HFFc6 (cell line): ENCODE results near the gene MYL6. TPM values are rescaled to one million over a fixed set of nuclear protein-coding genes. Genes with fewer than 3 reads are reported as not detected.
A peak's percentile ranks its signal among the peaks of the same experiment; 100 is the strongest.
"Not testable (repeated sequence)": the region's sequence is repeated elsewhere in the genome, so short reads cannot be mapped to it uniquely, and the experiment has no call there.

Experiments
- DNase-seq: peaks from one replicate; pipeline ENCODE4 v3.0.0-alpha.2; 2018
- H3K27ac Mint-ChIP-seq: 2 replicates; pipeline ENCODE4 v1.8.0; 2020; ENCODE audit warnings: mild to moderate bottlenecking, mixed read lengths
- H3K27me3 Mint-ChIP-seq: 2 replicates; pipeline ENCODE4 v1.8.0; 2021; ENCODE audit warnings: mild to moderate bottlenecking, moderate library complexity, mixed read lengths; ENCODE audit not compliant: insufficient read depth
- H3K36me3 Mint-ChIP-seq: 2 replicates; pipeline ENCODE4 v1.8.0; 2021; ENCODE audit warnings: low read depth, mixed read lengths
- H3K4me1 Mint-ChIP-seq: 2 replicates; pipeline ENCODE4 v1.8.0; 2020; ENCODE audit warnings: low read depth, mixed read lengths
- H3K4me3 Mint-ChIP-seq: 2 replicates; pipeline ENCODE4 v1.8.0; 2020; ENCODE audit warnings: mild to moderate bottlenecking, moderate library complexity, mixed read lengths
- H3K9me3 Mint-ChIP-seq: 2 replicates; pipeline ENCODE4 v1.8.0; 2020; ENCODE audit warnings: mild to moderate bottlenecking, mixed read lengths
- long read RNA-seq: library from polyadenylated mRNA; unstranded; transcript quantifications from one replicate; pipeline ENCODE4 v2.0.0, GENCODE V29; 2019
- total RNA-seq, 6 experiments: library from RNA; stranded (reverse); fragmentation: NEBNext Ultra II Directional; extraction: Animal tissue kit (Norgen Biotek cat#: 25700); gene quantifications; 2 replicates in 1 of 6; 3 replicates in 5 of 6; pipeline ENCODE4 v1.2.3, GENCODE V29; 2021
- TF ChIP-seq, protein P1 (sequence below): fragments of 200-600 bp; sonication (generic); IDR thresholded peaks from 2 replicates; pipeline ENCODE4 v1.5.0; 2021; ENCODE audit warnings: antibody characterized with exemption, mild to moderate bottlenecking

The MYL6 gene
- 1,000 to 10,000 TPM; 2,668 to 3,384 (median 3,141) TPM for total RNA-seq
- long read RNA-seq, transcript MYL6-210 (7 exons, 573 nt) = minor isoform, 25 of 2,507 reads
- long read RNA-seq, transcript MYL6-206 (7 exons, 683 nt) = minor isoform, 15 of 2,507 reads
- long read RNA-seq, transcript MYL6-218 (7 exons, 901 nt) = major isoform, 1,569 of 2,507 reads
- long read RNA-seq, transcript MYL6-207 (6 exons, 655 nt) = minor isoform, 456 of 2,507 reads
- long read RNA-seq, partial matches to known transcripts = 308 of 2,507 reads
- long read RNA-seq, other reads (novel, unspliced or antisense) = 99 of 2,507 reads

DNA sequence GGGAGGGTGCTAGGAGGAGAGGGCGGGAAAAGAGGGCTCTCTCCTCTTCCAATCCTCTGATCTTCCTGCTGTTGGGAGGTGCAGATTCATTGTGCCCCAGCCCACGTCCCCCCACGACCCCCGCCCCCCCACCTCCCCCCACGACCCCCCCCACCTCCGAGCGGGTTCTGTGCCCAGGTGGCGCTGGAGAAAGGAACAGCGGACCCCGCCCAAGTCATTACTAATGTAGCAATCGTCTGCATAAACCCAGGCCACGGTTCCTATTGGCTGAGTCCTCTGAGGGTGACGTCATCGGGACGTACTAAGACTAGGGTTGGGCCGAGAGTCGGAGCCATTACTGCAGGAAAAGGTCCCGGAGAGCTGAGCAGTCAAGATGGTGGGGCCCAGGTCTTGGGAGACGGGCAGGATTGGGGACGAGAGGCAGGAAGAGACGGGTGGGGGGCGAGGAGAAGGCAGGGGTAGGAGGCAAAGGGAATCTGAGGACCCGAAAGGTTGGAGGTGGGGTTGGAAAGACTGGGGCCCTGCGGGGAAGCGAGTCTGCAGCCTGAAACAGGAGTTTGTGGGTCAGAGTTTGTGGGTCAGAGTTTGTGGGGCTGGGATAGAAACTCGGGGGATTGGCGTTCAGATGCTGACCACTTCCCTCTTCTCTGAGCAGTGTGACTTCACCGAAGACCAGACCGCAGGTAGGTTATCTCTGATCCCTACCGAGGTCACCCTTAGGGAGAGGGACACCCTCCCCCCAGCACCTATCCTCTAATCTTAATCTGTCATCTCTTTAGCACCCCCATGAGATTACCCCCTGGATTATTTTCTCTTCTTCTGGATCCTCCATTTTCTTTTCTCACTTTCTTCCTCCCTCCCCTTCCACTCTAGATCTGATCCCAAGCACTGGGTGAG is at the start of gene MYL6:
Gene MYL6, plus strand, starts transcription at position 331 of the 897 bp plus-strand sequence. Its CDS starts 43 bp downstream, at position 374.
- Mint-ChIP-seq H3K4me3 (peak within 1 kb of the TSS; percentile 98), H3K9me3 (peaks cover 12% of the 10 kb centered on the region), H3K4me1 (peaks cover 52% of the 10 kb centered on the region), H3K27me3 (peaks cover 25% of the 10 kb centered on the region), H3K27ac (peak within 1 kb of the TSS; percentile 96), H3K36me3 (peaks cover 50% of the 10 kb centered on the region)
- DNase-seq = peak; percentile 97
- TF ChIP-seq, protein P1, sequence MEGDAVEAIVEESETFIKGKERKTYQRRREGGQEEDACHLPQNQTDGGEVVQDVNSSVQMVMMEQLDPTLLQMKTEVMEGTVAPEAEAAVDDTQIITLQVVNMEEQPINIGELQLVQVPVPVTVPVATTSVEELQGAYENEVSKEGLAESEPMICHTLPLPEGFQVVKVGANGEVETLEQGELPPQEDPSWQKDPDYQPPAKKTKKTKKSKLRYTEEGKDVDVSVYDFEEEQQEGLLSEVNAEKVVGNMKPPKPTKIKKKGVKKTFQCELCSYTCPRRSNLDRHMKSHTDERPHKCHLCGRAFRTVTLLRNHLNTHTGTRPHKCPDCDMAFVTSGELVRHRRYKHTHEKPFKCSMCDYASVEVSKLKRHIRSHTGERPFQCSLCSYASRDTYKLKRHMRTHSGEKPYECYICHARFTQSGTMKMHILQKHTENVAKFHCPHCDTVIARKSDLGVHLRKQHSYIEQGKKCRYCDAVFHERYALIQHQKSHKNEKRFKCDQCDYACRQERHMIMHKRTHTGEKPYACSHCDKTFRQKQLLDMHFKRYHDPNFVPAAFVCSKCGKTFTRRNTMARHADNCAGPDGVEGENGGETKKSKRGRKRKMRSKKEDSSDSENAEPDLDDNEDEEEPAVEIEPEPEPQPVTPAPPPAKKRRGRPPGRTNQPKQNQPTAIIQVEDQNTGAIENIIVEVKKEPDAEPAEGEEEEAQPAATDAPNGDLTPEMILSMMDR = 0 out of 2 replicates have a peak, but pooled peaks have one; percentile 1

DNA sequence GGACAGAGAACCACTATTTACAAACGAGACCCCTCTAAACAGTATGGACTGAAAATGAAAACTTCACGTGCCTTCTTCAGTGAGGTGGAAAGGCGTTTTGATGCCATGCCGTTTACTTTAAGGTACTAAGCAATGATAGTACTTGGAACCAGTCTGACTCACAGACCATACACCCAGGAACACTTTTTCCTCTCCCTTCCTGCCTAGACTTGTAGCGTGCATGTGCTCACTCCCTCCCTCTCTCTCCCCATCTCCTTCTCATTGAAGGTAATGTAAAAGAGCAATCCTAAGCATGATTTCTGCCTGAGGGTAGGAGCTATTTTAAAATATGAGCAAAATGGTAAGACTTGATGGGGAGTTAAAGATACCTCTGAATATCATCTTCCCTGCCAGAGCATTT is 47.6 kb upstream of the MYL6 start:
- no peaks in the 10 kb centered on the region for H3K27me3 Mint-ChIP-seq
- peaks cover 25% of the 10 kb centered on the region for H3K4me1 Mint-ChIP-seq
- H3K27ac Mint-ChIP-seq = no peak overlapping the region
- no peak for DNase-seq
- H3K4me3 Mint-ChIP-seq = no peak overlapping the region
- H3K9me3 Mint-ChIP-seq = no peaks in the 10 kb centered on the region
- peaks cover 45% of the 10 kb centered on the region for H3K36me3 Mint-ChIP-seq
- TF ChIP-seq, protein P1 = no peak

DNA sequence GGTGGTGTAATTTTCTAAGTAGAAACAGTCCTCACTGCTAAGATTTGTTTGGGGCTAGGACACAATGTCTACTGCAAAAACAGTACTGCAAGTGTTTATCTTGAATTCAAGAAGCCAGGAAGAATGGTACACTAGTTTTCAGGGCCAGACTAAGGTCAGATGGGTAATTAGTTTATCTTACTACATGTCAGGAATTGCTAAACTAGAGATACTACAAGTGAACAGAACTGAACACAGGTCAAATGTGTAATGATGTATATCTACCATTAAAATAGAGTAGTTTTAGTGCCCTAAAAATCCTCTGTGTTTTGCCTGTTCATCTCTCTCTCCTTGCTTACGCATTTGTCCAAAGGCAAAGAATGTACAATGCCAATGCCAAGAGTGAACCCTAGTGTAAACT is 44.1 kb upstream of the MYL6 start:
- Mint-ChIP-seq H3K27ac (peak overlapping the region; percentile 42), H3K27me3 (peaks cover 17% of the 10 kb centered on the region), H3K36me3 (peaks cover 42% of the 10 kb centered on the region), H3K4me3 (no peak overlapping the region), H3K9me3 (peaks cover 7% of the 10 kb centered on the region; the same call in 1 of the 2 replicates), H3K4me1 (peaks cover 22% of the 10 kb centered on the region)
- no peak for DNase-seq
- TF ChIP-seq, protein P1 = no peak

DNA sequence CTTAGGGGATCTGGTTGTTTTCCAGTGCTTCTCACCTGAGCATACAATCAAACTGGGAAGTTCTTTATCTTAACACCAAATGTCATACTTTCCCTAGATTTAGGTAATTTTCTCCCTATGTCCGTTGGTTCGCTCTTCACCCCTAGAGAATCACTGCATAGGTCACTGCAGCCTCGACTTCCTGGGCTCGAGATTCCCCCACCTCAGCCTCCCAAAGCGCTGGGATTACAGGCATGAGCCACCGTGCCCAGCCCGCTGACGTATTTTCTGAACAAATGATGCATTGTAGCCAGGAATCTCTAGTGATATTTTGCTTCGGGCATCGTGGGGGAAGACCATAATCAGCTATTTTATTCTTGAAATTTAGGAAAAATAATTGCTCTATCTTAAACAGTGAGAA is 42.8 kb upstream of the MYL6 start:
- H3K36me3 Mint-ChIP-seq = peaks cover 38% of the 10 kb centered on the region
- peaks cover 19% of the 10 kb centered on the region for H3K27me3 Mint-ChIP-seq
- peaks cover 34% of the 10 kb centered on the region for H3K4me1 Mint-ChIP-seq
- DNase-seq = no peak
- H3K27ac Mint-ChIP-seq = peak overlapping the region; percentile 98
- TF ChIP-seq, protein P1 = no peak
- peak overlapping the region; percentile 95 for H3K4me3 Mint-ChIP-seq
- peaks cover 7% of the 10 kb centered on the region; the same call in 1 of the 2 replicates for H3K9me3 Mint-ChIP-seq

DNA sequence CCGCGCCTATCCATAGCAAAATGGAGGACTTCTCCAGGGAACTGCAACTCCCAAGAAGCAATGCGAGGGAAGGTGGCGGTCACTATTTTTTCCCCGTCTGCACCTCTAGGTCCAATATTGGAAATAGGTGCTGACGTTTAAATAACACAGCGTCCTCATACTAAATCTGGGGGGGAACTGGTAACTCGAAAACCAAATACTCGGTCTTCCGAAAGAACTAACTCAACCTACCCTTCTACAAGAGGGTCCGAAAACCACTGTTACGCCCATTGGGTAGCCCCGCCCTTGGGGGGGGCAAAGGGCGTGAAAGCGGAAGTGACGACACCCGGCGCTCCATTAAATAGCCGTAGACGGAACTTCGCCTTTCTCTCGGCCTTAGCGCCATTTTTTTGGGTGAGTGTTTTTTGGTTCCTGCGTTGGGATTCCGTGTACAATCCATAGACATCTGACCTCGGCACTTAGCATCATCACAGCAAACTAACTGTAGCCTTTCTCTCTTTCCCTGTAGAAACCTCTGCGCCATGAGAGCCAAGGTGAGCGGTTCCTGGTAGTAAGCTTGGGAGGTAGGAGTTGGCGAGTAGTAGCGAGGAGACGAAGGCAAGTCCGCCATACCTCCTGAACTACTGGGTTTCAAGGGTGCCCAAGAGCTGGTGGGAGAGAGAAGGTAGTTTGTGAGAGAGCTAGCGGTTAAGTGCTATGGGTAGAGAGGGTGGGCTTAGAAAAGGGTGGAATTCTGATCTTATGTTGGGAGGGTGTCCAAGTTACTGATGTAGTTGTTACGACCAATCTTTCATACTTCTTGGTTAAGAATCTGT is 41.7 kb upstream of the MYL6 start, which contains the start of gene RPL41:
Gene RPL41, plus strand, starts transcription at position 367 of the 815 bp plus-strand sequence.
- H3K27me3 Mint-ChIP-seq = peaks cover 19% of the 10 kb centered on the region
- H3K9me3 Mint-ChIP-seq = peaks cover 7% of the 10 kb centered on the region; the same call in 1 of the 2 replicates
- peaks cover 36% of the 10 kb centered on the region for H3K4me1 Mint-ChIP-seq
- peak; percentile 83 for DNase-seq
- peak within 1 kb of the TSS; percentile 98 for H3K27ac Mint-ChIP-seq
- peaks cover 38% of the 10 kb centered on the region for H3K36me3 Mint-ChIP-seq
- TF ChIP-seq, protein P1 = no peak
- peak within 1 kb of the TSS; percentile 95 for H3K4me3 Mint-ChIP-seq

DNA sequence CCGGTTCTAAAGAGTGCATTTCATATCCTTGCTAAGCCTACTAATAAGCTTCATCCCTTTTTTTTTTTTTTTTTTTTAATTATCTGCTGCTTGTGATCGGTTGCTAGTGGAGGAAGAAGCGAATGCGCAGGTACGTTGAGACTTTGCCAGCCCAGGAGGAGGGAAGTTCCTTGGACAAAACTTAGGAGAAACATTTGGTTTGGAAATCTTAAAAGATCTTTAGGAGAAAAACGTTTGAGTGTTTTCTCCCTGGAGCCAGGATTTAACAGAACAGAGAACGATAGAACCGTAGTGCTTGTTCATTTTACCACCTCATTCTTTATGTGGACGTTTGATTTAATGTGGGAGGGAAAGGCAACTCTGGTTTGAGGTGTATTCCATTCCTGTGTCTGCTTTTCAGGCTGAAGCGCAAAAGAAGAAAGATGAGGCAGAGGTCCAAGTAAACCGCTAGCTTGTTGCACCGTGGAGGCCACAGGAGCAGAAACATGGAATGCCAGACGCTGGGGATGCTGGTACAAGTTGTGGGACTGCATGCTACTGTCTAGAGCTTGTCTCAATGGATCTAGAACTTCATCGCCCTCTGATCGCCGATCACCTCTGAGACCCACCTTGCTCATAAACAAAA is 41.0 kb upstream of the MYL6 start:
- H3K4me3 Mint-ChIP-seq = peak overlapping the region; percentile 95
- peaks cover 38% of the 10 kb centered on the region for H3K36me3 Mint-ChIP-seq
- H3K27ac Mint-ChIP-seq = peak overlapping the region; percentile 98
- not testable (repeated sequence) for DNase-seq, H3K9me3 Mint-ChIP-seq
- H3K4me1 Mint-ChIP-seq = peaks cover 36% of the 10 kb centered on the region
- H3K27me3 Mint-ChIP-seq = peaks cover 19% of the 10 kb centered on the region
